ENCODE data around the gene FRMD7.

DNA sequence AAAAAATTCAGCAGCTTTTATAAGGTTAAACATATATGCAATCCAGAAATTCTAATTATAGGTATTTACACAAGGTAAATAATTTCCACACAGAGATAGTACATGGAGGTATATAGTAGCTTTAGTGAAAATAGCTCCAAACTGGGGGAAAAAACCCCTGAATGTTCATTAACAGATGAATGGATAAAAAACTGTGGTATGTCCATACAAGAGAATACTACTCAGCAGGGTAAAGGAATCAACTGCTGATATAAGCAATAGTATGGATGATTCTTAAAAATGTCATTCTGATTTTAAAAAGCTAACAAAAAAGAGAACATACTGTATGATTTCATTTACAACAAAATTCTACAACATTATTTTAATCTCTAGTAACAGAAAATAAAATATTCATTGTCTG lies 37.2 kb upstream of the FRMD7 start:
- TF ChIP-seq, protein P1, sequence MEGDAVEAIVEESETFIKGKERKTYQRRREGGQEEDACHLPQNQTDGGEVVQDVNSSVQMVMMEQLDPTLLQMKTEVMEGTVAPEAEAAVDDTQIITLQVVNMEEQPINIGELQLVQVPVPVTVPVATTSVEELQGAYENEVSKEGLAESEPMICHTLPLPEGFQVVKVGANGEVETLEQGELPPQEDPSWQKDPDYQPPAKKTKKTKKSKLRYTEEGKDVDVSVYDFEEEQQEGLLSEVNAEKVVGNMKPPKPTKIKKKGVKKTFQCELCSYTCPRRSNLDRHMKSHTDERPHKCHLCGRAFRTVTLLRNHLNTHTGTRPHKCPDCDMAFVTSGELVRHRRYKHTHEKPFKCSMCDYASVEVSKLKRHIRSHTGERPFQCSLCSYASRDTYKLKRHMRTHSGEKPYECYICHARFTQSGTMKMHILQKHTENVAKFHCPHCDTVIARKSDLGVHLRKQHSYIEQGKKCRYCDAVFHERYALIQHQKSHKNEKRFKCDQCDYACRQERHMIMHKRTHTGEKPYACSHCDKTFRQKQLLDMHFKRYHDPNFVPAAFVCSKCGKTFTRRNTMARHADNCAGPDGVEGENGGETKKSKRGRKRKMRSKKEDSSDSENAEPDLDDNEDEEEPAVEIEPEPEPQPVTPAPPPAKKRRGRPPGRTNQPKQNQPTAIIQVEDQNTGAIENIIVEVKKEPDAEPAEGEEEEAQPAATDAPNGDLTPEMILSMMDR (IDR thresholded peaks at IDR 0.05) = no peak
- no peak for TF ChIP-seq POLR2A (IDR thresholded peaks at IDR 0.05)

Measured in transverse colon (tissue), 3 donors.